Endothelial cell (in vitro differentiated cells): ENCODE results near the gene MDFIC2. TPM values are rescaled to one million over a fixed set of nuclear protein-coding genes. Genes with fewer than 3 reads are reported as not detected.

Experiments used
- DNase-seq: peaks from one replicate; pipeline ENCODE4 v3.0.0; 2021; ENCODE audit warnings: low spot score
- H3K27ac Mint-ChIP-seq: one replicate; pipeline ENCODE4 v1.8.0; 2021; ENCODE audit warnings: mixed read lengths, inconsistent platforms; ENCODE audit not compliant: unreplicated experiment
- H3K27me3 Mint-ChIP-seq: one replicate; pipeline ENCODE4 v1.8.0; 2021; ENCODE audit warnings: mild to moderate bottlenecking, moderate library complexity, mixed read lengths, inconsistent platforms; ENCODE audit not compliant: unreplicated experiment
- H3K36me3 Mint-ChIP-seq: one replicate; pipeline ENCODE4 v1.8.0; 2021; ENCODE audit warnings: mild to moderate bottlenecking, low read depth, mixed read lengths, inconsistent platforms; ENCODE audit not compliant: unreplicated experiment
- H3K4me1 Mint-ChIP-seq: one replicate; pipeline ENCODE4 v1.8.0; 2021; ENCODE audit warnings: mild to moderate bottlenecking, mixed read lengths, inconsistent platforms; ENCODE audit not compliant: unreplicated experiment
- H3K4me3 Mint-ChIP-seq: one replicate; pipeline ENCODE4 v1.8.0; 2021; ENCODE audit warnings: mild to moderate bottlenecking, mixed read lengths, inconsistent platforms; ENCODE audit not compliant: unreplicated experiment
- H3K9me3 Mint-ChIP-seq: one replicate; pipeline ENCODE4 v1.8.0; 2021; ENCODE audit warnings: mixed read lengths, inconsistent platforms; ENCODE audit not compliant: unreplicated experiment
- CTCF ChIP-seq: fragments of 200-600 bp; sonication (generic); IDR thresholded peaks from one replicate; pipeline ENCODE4 v1.5.0; 2021; ENCODE audit warnings: antibody characterized with exemption; ENCODE audit not compliant: unreplicated experiment
- total RNA-seq: library from RNA; stranded (reverse); fragmentation: NEBNext Ultra II Directional; extraction: Animal tissue kit (Norgen Biotek cat#: 25700); gene quantifications from one replicate; pipeline ENCODE4 v1.2.1, GENCODE V29; 2021; ENCODE audit not compliant: unreplicated experiment

MDFIC2 gene
- total RNA-seq, 1 donor from 2014 or later: not detected

- no peak for DNase-seq
- no peak for TF ChIP-seq CTCF
- Mint-ChIP-seq H3K27me3 (no peaks in the 10 kb centered on the region), H3K4me3 (no peak overlapping the region), H3K36me3 (no peaks in the 10 kb centered on the region), H3K4me1 (peaks cover 22% of the 10 kb centered on the region), H3K9me3 (no peaks in the 10 kb centered on the region), H3K27ac (no peak overlapping the region)
Measured at GRCh38 chr3:70177881-70178645, 134.4 kb downstream of the MDFIC2 start.

GRCh38 chr3:70176224-70176623 lies 136.2 kb downstream of the MDFIC2 start:
- Mint-ChIP-seq H3K27me3 (no peaks in the 10 kb centered on the region), H3K9me3 (no peaks in the 10 kb centered on the region), H3K27ac (no peak overlapping the region), H3K4me1 (peaks cover 8% of the 10 kb centered on the region), H3K36me3 (no peaks in the 10 kb centered on the region), H3K4me3 (no peak overlapping the region)
- DNase-seq: no peak
- TF ChIP-seq CTCF: no peak

GRCh38 chr3:70156808-70157207 lies 155.6 kb downstream of the MDFIC2 start:
- H3K4me3 Mint-ChIP-seq: no peak overlapping the region
- no peak for DNase-seq
- peaks cover 1% of the 10 kb centered on the region for H3K27me3 Mint-ChIP-seq
- H3K27ac Mint-ChIP-seq: no peak overlapping the region
- TF ChIP-seq CTCF: no peak
- H3K9me3 Mint-ChIP-seq: no peaks in the 10 kb centered on the region
- no peaks in the 10 kb centered on the region for H3K36me3 Mint-ChIP-seq
- no peaks in the 10 kb centered on the region for H3K4me1 Mint-ChIP-seq

GRCh38 chr3:70150599-70150998 lies 161.8 kb downstream of the MDFIC2 start:
- Mint-ChIP-seq H3K27ac (no peak overlapping the region), H3K27me3 (peaks cover 1% of the 10 kb centered on the region), H3K9me3 (no peaks in the 10 kb centered on the region), H3K4me1 (no peaks in the 10 kb centered on the region), H3K36me3 (no peaks in the 10 kb centered on the region), H3K4me3 (no peak overlapping the region)
- no peak for TF ChIP-seq CTCF
- DNase-seq: no peak

GRCh38 chr3:70149714-70150400 lies 162.6 kb downstream of the MDFIC2 start:
- peaks cover 1% of the 10 kb centered on the region for H3K36me3 Mint-ChIP-seq
- no peaks in the 10 kb centered on the region for H3K9me3 Mint-ChIP-seq
- no peak for DNase-seq
- TF ChIP-seq CTCF: no peak
- no peaks in the 10 kb centered on the region for H3K4me1 Mint-ChIP-seq
- no peak overlapping the region for H3K27ac Mint-ChIP-seq
- peaks cover 1% of the 10 kb centered on the region for H3K27me3 Mint-ChIP-seq
- H3K4me3 Mint-ChIP-seq: no peak overlapping the region
